Astrocyte (in vitro differentiated cells and primary cell): ENCODE measurements around the gene SOS2. TPM values are rescaled to one million over a fixed set of nuclear protein-coding genes. Genes with fewer than 3 reads are reported as not detected.

Experiments used
- DNase-seq: peaks from one replicate; pipeline ENCODE4 v3.0.0-alpha.2; 2010; ENCODE audit warnings: low read depth
- FAIRE-seq: peaks from 2 replicates; lab custom pipeline; 2011; peaks lifted over from hg19 to GRCh38; lab: Jason Lieb, UNC
- H2AFZ ChIP-seq: 2 replicates; pipeline ENCODE4 v1.6.0; 2012; ENCODE audit warnings: low read depth, low read length, inconsistent platforms
- H3K27ac ChIP-seq: 2 replicates; pipeline ENCODE4 v1.5.1; 2011; ENCODE audit warnings: low read depth, low read length, inconsistent platforms
- H3K27me3 ChIP-seq: 2 replicates; pipeline ENCODE4 v1.6.0; 2011; ENCODE audit warnings: low read length, inconsistent platforms; ENCODE audit not compliant: insufficient read depth
- H3K36me3 ChIP-seq: 2 replicates; pipeline ENCODE4 v1.5.1; 2011; ENCODE audit warnings: low read length, inconsistent platforms; ENCODE audit not compliant: insufficient read depth
- H3K4me1 ChIP-seq: 2 replicates; pipeline ENCODE4 v1.5.1; 2011; ENCODE audit warnings: low read length, inconsistent platforms; ENCODE audit not compliant: insufficient read depth
- H3K4me2 ChIP-seq: 2 replicates; pipeline ENCODE4 v1.6.0; 2012; ENCODE audit warnings: low read length, inconsistent platforms
- H3K4me3 ChIP-seq: 2 replicates; pipeline ENCODE4 v1.5.1; 2011; ENCODE audit warnings: low read depth, mild to moderate bottlenecking, low read length, inconsistent platforms; ENCODE audit not compliant: insufficient read depth
- H3K79me2 ChIP-seq: 2 replicates; pipeline ENCODE4 v1.6.0; 2012; ENCODE audit warnings: mild to moderate bottlenecking, low read length, inconsistent platforms; ENCODE audit not compliant: insufficient read depth
- H3K9ac ChIP-seq: 2 replicates; pipeline ENCODE4 v1.6.0; 2012; ENCODE audit warnings: mild to moderate bottlenecking, low read length, inconsistent platforms
- H3K9me3 ChIP-seq: 2 replicates; pipeline ENCODE4 v1.5.1; 2012; ENCODE audit warnings: low read depth, mild to moderate bottlenecking, low read length, inconsistent platforms; ENCODE audit not compliant: insufficient read depth
- H4K20me1 ChIP-seq: 2 replicates; pipeline ENCODE4 v1.6.0; 2012; ENCODE audit warnings: low read length, inconsistent platforms; ENCODE audit not compliant: insufficient read depth
- H3K27ac Mint-ChIP-seq: one replicate; pipeline ENCODE4 v1.8.0; 2021; ENCODE audit warnings: mild to moderate bottlenecking, mixed read lengths; ENCODE audit not compliant: unreplicated experiment
- H3K27me3 Mint-ChIP-seq: one replicate; pipeline ENCODE4 v1.8.0; 2021; ENCODE audit warnings: low read depth, mixed read lengths; ENCODE audit not compliant: unreplicated experiment
- H3K36me3 Mint-ChIP-seq: one replicate; pipeline ENCODE4 v1.8.0; 2021; ENCODE audit warnings: low read depth, mixed read lengths; ENCODE audit not compliant: unreplicated experiment
- H3K4me1 Mint-ChIP-seq: one replicate; pipeline ENCODE4 v1.8.0; 2021; ENCODE audit warnings: low read depth, mixed read lengths; ENCODE audit not compliant: unreplicated experiment
- H3K4me3 Mint-ChIP-seq: one replicate; pipeline ENCODE4 v1.8.0; 2021; ENCODE audit warnings: mild to moderate bottlenecking, moderate library complexity, mixed read lengths; ENCODE audit not compliant: unreplicated experiment
- H3K9me3 Mint-ChIP-seq: one replicate; pipeline ENCODE4 v1.8.0; 2021; ENCODE audit warnings: mild to moderate bottlenecking, mixed read lengths; ENCODE audit not compliant: unreplicated experiment
- CTCF ChIP-seq: IDR thresholded peaks from 2 replicates; pipeline ENCODE4 v1.5.1; 2011; ENCODE audit warnings: low read depth, mild to moderate bottlenecking, inconsistent platforms, low read length, moderate library complexity; ENCODE audit not compliant: insufficient read depth
- EZH2 ChIP-seq: IDR thresholded peaks from 2 replicates; pipeline ENCODE4 v1.6.1; 2012; ENCODE audit warnings: mild to moderate bottlenecking, low read length, inconsistent platforms; ENCODE audit not compliant: insufficient read depth
- total RNA-seq: library from RNA; stranded (reverse); gene quantifications from 2 replicates; pipeline ENCODE4 v1.2.1, GENCODE V29; 2021

SOS2 gene
- total RNA-seq, 1 donor from 2014 or later, result 18.3 TPM

GRCh38 chr14:50116181-50116956, 115.0 kb downstream of the SOS2 start, which contains the start of gene VCPKMT:
Gene VCPKMT, minus strand, starts transcription at chr14:50116572. Its CDS starts 20 bp downstream, at chr14:50116552.
- peaks cover 8% of the 10 kb centered on the region for H3K36me3 Mint-ChIP-seq
- Histone ChIP-seq H3K4me1 (peaks cover 10% of the 10 kb centered on the region), H3K4me3 (peak within 1 kb of the TSS; percentile 93), H3K79me2 (peaks cover 33% of the 10 kb centered on the region), H3K27ac (peak within 1 kb of the TSS; percentile 73), H3K36me3 (peaks cover 31% of the 10 kb centered on the region), H3K27me3 (no peaks in the 10 kb centered on the region), H3K4me2 (peak within 1 kb of the TSS; percentile 86), H3K9me3 (no peaks in the 10 kb centered on the region), H4K20me1 (peaks cover 4% of the 10 kb centered on the region), H2AFZ (peak within 1 kb of the TSS; percentile 83), H3K9ac (peak within 1 kb of the TSS; percentile 92)
- peak within 1 kb of the TSS; percentile 79 for H3K27ac Mint-ChIP-seq
- TF ChIP-seq CTCF (no peak), EZH2 (no peak)
- DNase-seq (peak; percentile 72), FAIRE-seq (no peak)
- H3K27me3 Mint-ChIP-seq, result no peaks in the 10 kb centered on the region
- H3K4me3 Mint-ChIP-seq, result peak within 1 kb of the TSS; percentile 97
- H3K9me3 Mint-ChIP-seq, result no peaks in the 10 kb centered on the region
- H3K4me1 Mint-ChIP-seq, result peaks cover 2% of the 10 kb centered on the region

- no peak overlapping the region for H2AFZ ChIP-seq
- H3K27ac Mint-ChIP-seq, result no peak overlapping the region
- H3K4me1 ChIP-seq, result peaks cover 10% of the 10 kb centered on the region
- peaks cover 52% of the 10 kb centered on the region for H3K36me3 ChIP-seq
- TF ChIP-seq CTCF (no peak), EZH2 (no peak)
- H3K9me3 Mint-ChIP-seq, result no peaks in the 10 kb centered on the region
- FAIRE-seq, result no peak
- H3K4me3 ChIP-seq, result no peak overlapping the region
- peaks cover 4% of the 10 kb centered on the region for H4K20me1 ChIP-seq
- no peaks in the 10 kb centered on the region for H3K27me3 ChIP-seq
- H3K79me2 ChIP-seq, result peaks cover 37% of the 10 kb centered on the region
- H3K27me3 Mint-ChIP-seq, result no peaks in the 10 kb centered on the region
- H3K36me3 Mint-ChIP-seq, result peaks cover 8% of the 10 kb centered on the region
- DNase-seq, result no peak
- peaks cover 2% of the 10 kb centered on the region for H3K4me1 Mint-ChIP-seq
- no peak overlapping the region for H3K27ac ChIP-seq
- no peak overlapping the region for H3K9ac ChIP-seq
- H3K4me3 Mint-ChIP-seq, result peak overlapping the region; percentile 45
- no peaks in the 10 kb centered on the region for H3K9me3 ChIP-seq
- no peak overlapping the region for H3K4me2 ChIP-seq
Observed at GRCh38 chr14:50113381-50114035, 117.9 kb downstream of the SOS2 start.
